CD4-positive, alpha-beta T cell (primary cell): Measurements from ENCODE around the gene TCF3. TPM values are rescaled to one million over a fixed set of nuclear protein-coding genes. Genes with fewer than 3 reads are reported as not detected.

ENCODE experiments used
- ATAC-seq: fragments of 200-7000 bp; cut with Tn5 transposase; one replicate; pipeline ENCODE4 v1.10.0; 2022; ENCODE audit warnings: mild to moderate bottlenecking; ENCODE audit not compliant: poor library complexity
- CTCF ChIA-PET: fragments of 350-600 bp; sonication (Branson Sonifier 250); formaldehyde crosslinking; loops from one replicate; lab custom pipeline; 2021; ENCODE audit warnings: antibody characterized with exemption, inconsistent platforms; lab: Charles Lee
- POLR2A ChIA-PET: fragments of 350-600 bp; sonication (Branson Sonifier 250); formaldehyde crosslinking; loops from one replicate; lab custom pipeline; 2021; ENCODE audit warnings: antibody characterized with exemption, inconsistent platforms; lab: Charles Lee
- DNase-seq, 14 experiments: peaks; one replicate each; pipeline ENCODE4 v3.0.0-alpha.2; 2013 to 2020; ENCODE audit warnings: mixed read lengths in 2 of 14
- H3K27ac ChIP-seq, 2 donors: one replicate each; pipeline versions ENCODE4 v1.5.1 to v1.7.0; 2013; ENCODE audit warnings: low read length in 2 of 2, low read depth in 1 of 2, mild to moderate bottlenecking in 1 of 2
- H3K27me3 ChIP-seq, 2 experiments: 1 replicate in 1 of 2; 2 replicates in 1 of 2; pipeline versions ENCODE4 v1.6.1 to v1.7.0; 2013; ENCODE audit warnings: low read length in 2 of 2, control low read depth in 1 of 2, mild to moderate bottlenecking in 1 of 2, moderate library complexity in 1 of 2; ENCODE audit not compliant: insufficient read depth in 2 of 2, control insufficient read depth in 1 of 2
- H3K36me3 ChIP-seq: one replicate; pipeline ENCODE4 v1.6.1; 2013; ENCODE audit warnings: low read length, control low read depth; ENCODE audit not compliant: insufficient read depth
- H3K4me1 ChIP-seq: one replicate; pipeline ENCODE4 v1.6.1; 2013; ENCODE audit warnings: low read length, control low read depth; ENCODE audit not compliant: insufficient read depth
- H3K4me3 ChIP-seq: one replicate; pipeline ENCODE4 v1.5.1; 2013; ENCODE audit warnings: mild to moderate bottlenecking, low read length, moderate library complexity
- H3K9me3 ChIP-seq, 2 experiments: 1 replicate in 1 of 2; 2 replicates in 1 of 2; pipeline versions ENCODE4 v1.6.1 to v1.7.0; 2013; ENCODE audit warnings: low read length in 2 of 2, mild to moderate bottlenecking in 2 of 2, control low read depth in 1 of 2, moderate library complexity in 1 of 2; ENCODE audit not compliant: control insufficient read depth in 1 of 2, insufficient read depth in 1 of 2
- H3K27ac Mint-ChIP-seq: one replicate; pipeline ENCODE4 v1.8.0; 2020; ENCODE audit warnings: mixed read lengths
- H3K27me3 Mint-ChIP-seq: one replicate; pipeline ENCODE4 v1.8.0; 2021; ENCODE audit warnings: mixed read lengths
- H3K36me3 Mint-ChIP-seq: one replicate; pipeline ENCODE4 v1.8.0; 2021; ENCODE audit warnings: low read depth, mixed read lengths
- H3K4me1 Mint-ChIP-seq: one replicate; pipeline ENCODE4 v1.8.0; 2021; ENCODE audit warnings: low read depth, mixed read lengths
- H3K4me3 Mint-ChIP-seq: one replicate; pipeline ENCODE4 v1.8.0; 2020; ENCODE audit warnings: mild to moderate bottlenecking, mixed read lengths
- H3K9me3 Mint-ChIP-seq: one replicate; pipeline ENCODE4 v1.8.0; 2020; ENCODE audit warnings: mixed read lengths
- intact Hi-C, 2 experiments: fragments of 100-400 bp; cut with DNase I in 1 of 2; cut with micrococcal nuclease in 1 of 2; formaldehyde crosslinking; loops; one replicate each; pipeline versions ENCODE4 v1.15.1 to v1.9.0; 2023 to 2025; cut with DNase I, micrococcal nuclease
- total RNA-seq, 174 experiments: library from RNA in 2 of 174; stranded (reverse) in 2 of 174; gene quantifications; one replicate each; pipeline ENCODE4 v1.2.3 and lab custom pipeline; 2021 to 2026
- TF ChIP-seq, protein P1 (sequence below): fragments of 200-600 bp; IDR thresholded peaks from one replicate; pipeline ENCODE4 v1.8.0; 2022; ENCODE audit warnings: antibody characterized with exemption, mild to moderate bottlenecking

TCF3 gene
- total RNA-seq, 2 experiments from 2014 or later = 51.2 to 52.2 TPM

DNA sequence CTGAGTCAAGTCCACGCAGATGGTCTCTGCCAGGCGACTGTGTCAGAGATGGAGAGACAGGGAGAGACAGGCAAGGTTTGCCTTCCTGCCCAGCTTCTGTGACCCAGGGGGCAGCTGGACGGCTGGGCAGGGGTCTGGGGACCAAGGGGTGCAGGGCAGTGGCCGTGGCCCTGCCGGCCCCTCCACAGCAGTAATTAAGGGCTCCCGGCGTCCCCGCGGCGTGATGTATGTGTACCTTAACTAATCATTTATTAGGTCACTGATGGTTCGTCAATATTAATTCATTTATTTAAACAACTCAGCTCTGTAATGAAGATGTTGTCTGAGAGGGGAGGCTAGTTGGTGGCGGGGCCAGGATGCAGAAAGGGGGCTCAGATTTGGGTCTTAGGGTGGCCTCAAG lies 28.6 kb upstream of the TCF3 start:
- Histone ChIP-seq H3K4me3 (no peak overlapping the region), H3K36me3 (no peaks in the 10 kb centered on the region), H3K27ac (no peak overlapping the region), H3K9me3 (peaks cover 0 to 17% of the 10 kb centered on the region in 2 experiments), H3K27me3 (peaks cover 30 to 40% of the 10 kb centered on the region in 2 experiments), H3K4me1 (peaks cover under 1% of the 10 kb centered on the region)
- TF ChIP-seq, protein P1, sequence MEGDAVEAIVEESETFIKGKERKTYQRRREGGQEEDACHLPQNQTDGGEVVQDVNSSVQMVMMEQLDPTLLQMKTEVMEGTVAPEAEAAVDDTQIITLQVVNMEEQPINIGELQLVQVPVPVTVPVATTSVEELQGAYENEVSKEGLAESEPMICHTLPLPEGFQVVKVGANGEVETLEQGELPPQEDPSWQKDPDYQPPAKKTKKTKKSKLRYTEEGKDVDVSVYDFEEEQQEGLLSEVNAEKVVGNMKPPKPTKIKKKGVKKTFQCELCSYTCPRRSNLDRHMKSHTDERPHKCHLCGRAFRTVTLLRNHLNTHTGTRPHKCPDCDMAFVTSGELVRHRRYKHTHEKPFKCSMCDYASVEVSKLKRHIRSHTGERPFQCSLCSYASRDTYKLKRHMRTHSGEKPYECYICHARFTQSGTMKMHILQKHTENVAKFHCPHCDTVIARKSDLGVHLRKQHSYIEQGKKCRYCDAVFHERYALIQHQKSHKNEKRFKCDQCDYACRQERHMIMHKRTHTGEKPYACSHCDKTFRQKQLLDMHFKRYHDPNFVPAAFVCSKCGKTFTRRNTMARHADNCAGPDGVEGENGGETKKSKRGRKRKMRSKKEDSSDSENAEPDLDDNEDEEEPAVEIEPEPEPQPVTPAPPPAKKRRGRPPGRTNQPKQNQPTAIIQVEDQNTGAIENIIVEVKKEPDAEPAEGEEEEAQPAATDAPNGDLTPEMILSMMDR = no peak
- no peak for ATAC-seq
- H3K4me1 Mint-ChIP-seq = no peaks in the 10 kb centered on the region
- no peak overlapping the region for H3K4me3 Mint-ChIP-seq
- H3K9me3 Mint-ChIP-seq = no peaks in the 10 kb centered on the region
- no peak for DNase-seq
- intact Hi-C loops = no loop called here
- H3K27me3 Mint-ChIP-seq = peaks cover 51% of the 10 kb centered on the region
- POLR2A ChIA-PET = no interaction called here
- CTCF ChIA-PET = interaction anchor here (0.7 kb wide), 1 partner anchor 1448 kb away, joined by 3 read pairs; no protein-coding TSS in a partner anchor
- no peak overlapping the region for H3K27ac Mint-ChIP-seq
- H3K36me3 Mint-ChIP-seq = no peaks in the 10 kb centered on the region

DNA sequence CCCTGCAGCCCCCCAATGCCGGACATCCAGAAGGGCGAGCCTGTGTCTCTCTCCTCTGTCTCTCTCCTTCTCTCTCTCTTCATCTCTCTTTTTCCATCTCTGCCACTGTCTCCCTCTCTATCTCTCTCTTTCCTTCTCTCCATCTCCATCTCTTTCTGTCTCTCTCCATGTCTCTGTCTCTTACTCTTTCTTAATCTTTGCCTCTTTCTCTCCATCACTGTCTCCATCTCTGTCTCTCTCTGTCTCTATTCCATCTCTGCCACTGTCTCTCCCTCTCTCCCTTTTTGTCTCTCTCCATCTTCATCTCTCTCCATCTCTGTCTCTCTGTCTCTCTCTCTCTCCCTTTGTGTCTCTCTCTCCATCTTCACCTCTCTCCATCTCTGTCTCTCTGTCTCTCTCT lies 25.7 kb upstream of the TCF3 start:
- no peak for DNase-seq
- POLR2A ChIA-PET = no interaction called here
- H3K27ac ChIP-seq = no peak overlapping the region
- TF ChIP-seq, protein P1 = no peak
- H3K36me3 ChIP-seq = no peaks in the 10 kb centered on the region
- no peak overlapping the region for H3K27ac Mint-ChIP-seq
- no peak overlapping the region for H3K4me3 Mint-ChIP-seq
- peaks cover 71% of the 10 kb centered on the region for H3K27me3 Mint-ChIP-seq
- H3K4me3 ChIP-seq = no peak overlapping the region
- no peak for ATAC-seq
- peaks cover 38 to 46% of the 10 kb centered on the region in 2 experiments for H3K27me3 ChIP-seq
- H3K9me3 ChIP-seq = peaks cover 0 to 11% of the 10 kb centered on the region in 2 experiments
- no peaks in the 10 kb centered on the region for H3K36me3 Mint-ChIP-seq
- intact Hi-C loops = loop anchor here in 1 of 2 experiments (10.0 kb wide), 1 partner anchor 133 kb away; no protein-coding TSS in a partner anchor
- no peaks in the 10 kb centered on the region for H3K9me3 Mint-ChIP-seq
- H3K4me1 Mint-ChIP-seq = no peaks in the 10 kb centered on the region
- CTCF ChIA-PET = no interaction called here
- peaks cover 2% of the 10 kb centered on the region for H3K4me1 ChIP-seq

DNA sequence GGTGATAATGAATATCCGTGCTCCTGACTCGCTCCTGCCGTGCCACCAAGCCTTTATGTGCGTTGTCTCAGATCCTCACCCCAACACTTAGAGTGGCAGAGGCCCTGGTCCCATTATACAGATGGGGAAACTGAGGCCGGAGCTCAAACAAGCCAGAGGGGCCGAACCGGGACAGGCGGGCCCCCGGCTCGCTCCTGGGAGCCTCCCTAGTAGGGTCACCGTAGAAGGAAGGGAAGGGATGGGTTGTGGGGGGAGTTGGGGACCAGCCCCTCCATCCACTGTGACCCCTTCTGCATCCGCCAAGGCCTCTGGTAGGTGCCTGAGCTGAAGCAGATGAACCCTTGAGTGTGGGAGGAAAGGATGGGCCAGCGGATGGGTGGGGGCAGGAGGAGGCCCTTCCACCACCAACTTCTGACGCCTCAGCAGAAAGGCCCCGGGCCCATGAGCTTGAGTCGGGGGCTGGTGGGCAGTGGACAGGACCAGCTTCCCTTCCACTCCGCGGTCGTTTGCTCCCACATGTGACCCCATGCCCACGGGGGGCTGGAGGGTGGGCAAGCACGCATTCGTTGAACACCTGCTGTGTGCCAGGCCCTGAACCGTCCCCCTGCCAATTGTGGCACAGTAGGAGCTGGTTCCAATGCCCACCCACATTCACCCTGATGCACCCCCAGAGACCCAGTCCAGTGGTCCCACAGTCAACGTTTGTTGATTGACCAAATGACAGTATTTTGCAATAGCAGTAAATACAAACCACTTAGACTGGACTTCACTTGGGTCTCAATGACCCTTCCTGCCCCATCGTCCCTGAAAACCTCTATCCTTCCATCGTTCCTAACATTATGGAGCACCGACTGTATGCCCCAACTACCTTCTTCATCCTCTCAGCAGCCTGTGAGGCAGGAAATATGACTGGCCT lies 24.2 kb upstream of the TCF3 start:
- ChIA-PET CTCF (no interaction called here), POLR2A (no interaction called here)
- intact Hi-C loops = loop anchor here in 1 of 2 experiments (10.0 kb wide), 1 partner anchor 132 kb away; no protein-coding TSS in a partner anchor
- Mint-ChIP-seq H3K4me3 (no peak overlapping the region), H3K36me3 (no peaks in the 10 kb centered on the region), H3K27me3 (peaks cover 69% of the 10 kb centered on the region), H3K4me1 (no peaks in the 10 kb centered on the region), H3K9me3 (no peaks in the 10 kb centered on the region), H3K27ac (no peak overlapping the region)
- Histone ChIP-seq H3K4me1 (peaks cover 14% of the 10 kb centered on the region), H3K36me3 (no peaks in the 10 kb centered on the region), H3K27ac (no peak overlapping the region), H3K9me3 (peaks cover 0 to 11% of the 10 kb centered on the region in 2 experiments), H3K27me3 (peaks cover 40 to 49% of the 10 kb centered on the region in 2 experiments), H3K4me3 (no peak overlapping the region)
- ATAC-seq (no peak), DNase-seq (no peak)
- TF ChIP-seq, protein P1 = no peak
